ENCODE results near the gene UBE2F. TPM values are rescaled to one million over a fixed set of nuclear protein-coding genes. Genes with fewer than 3 reads are reported as not detected.
"Not testable (repeated sequence)": the region's sequence is repeated elsewhere in the genome, so short reads cannot be mapped to it uniquely, and the experiment has no call there.

UBE2F gene
- total RNA-seq, 1 donor from 2014 or later = 62.3 TPM

- TF ChIP-seq CTCF (IDR thresholded peaks at IDR 0.05; ENCODE audit: insufficient read depth, low read length, poor library complexity, severe bottlenecking) = no peak
- Histone ChIP-seq H3K27me3 (ENCODE audit: control insufficient read depth, insufficient read depth, low read length) (peaks cover 2% of the 10 kb centered on the region), H3K4me3 (ENCODE audit: low read depth, low read length) (no peak overlapping the region), H3K36me3 (ENCODE audit: control insufficient read depth, insufficient read depth, low read length) (no peaks in the 10 kb centered on the region)
- no peak for DNase-seq (ENCODE audit: low read depth)
Observed at GRCh38 chr2:237946423-237946822, 20.4 kb upstream of the UBE2F start.

DNA sequence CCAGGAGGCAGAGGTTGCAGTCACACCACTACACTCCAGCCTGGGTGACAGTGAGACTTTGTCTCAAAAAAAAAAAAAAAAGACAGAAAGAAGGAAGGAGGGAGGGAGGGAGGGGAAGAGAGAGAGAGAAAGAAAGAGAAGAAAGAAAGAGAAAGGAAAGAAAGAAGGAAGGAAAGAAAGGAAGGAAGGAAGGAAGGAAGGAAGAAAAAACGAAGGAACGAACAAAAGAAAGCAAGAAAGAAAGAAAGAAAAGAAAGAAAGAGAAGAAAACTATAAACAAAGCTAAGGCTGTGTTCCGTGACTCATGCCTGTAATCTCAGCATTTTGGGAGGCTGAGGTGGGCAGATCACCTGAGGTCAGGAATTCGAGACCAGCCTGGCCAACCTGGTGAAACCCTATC is 15.5 kb upstream of the UBE2F start:
- not testable (repeated sequence) for H3K36me3 ChIP-seq (ENCODE audit: control insufficient read depth, insufficient read depth, low read length); H3K4me3 ChIP-seq (ENCODE audit: low read depth, low read length); DNase-seq (ENCODE audit: low read depth)
- peaks cover 17% of the 10 kb centered on the region for H3K27me3 ChIP-seq (ENCODE audit: control insufficient read depth, insufficient read depth, low read length)

- no peaks in the 10 kb centered on the region for H3K36me3 ChIP-seq (ENCODE audit: control insufficient read depth, insufficient read depth, low read length)
- DNase-seq (ENCODE audit: low read depth) = no peak
- H3K27me3 ChIP-seq (ENCODE audit: control insufficient read depth, insufficient read depth, low read length) = peaks cover 22% of the 10 kb centered on the region
- no peak overlapping the region for H3K4me3 ChIP-seq (ENCODE audit: low read depth, low read length)
- no peak for TF ChIP-seq CTCF (IDR thresholded peaks at IDR 0.05; ENCODE audit: insufficient read depth, low read length, poor library complexity, severe bottlenecking)
Observed at GRCh38 chr2:237951878-237952277, 14.9 kb upstream of the UBE2F start.

DNA sequence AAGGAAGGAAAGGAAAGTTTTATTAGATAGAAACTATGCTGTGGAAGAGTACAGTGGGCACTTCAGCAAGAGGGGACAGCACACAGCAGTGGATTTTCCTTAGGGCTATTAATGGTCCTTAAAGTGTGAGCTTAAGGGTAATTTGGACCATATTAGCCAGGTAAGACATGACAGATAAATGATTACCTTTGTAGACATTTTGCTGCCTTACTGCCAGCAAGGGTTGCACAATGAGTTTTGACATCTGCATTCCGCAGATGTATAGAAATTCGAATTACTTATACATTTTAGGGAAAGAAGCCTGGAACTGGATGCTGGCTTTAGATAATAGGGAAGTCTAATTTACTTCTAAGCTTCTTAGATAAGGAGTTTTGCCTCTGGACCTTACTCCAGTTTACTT is 14.0 kb upstream of the UBE2F start:
- Histone ChIP-seq H3K4me3 (ENCODE audit: low read depth, low read length) (no peak overlapping the region), H3K36me3 (ENCODE audit: control insufficient read depth, insufficient read depth, low read length) (no peaks in the 10 kb centered on the region), H3K27me3 (ENCODE audit: control insufficient read depth, insufficient read depth, low read length) (peaks cover 21% of the 10 kb centered on the region)
- TF ChIP-seq CTCF (IDR thresholded peaks at IDR 0.05; ENCODE audit: insufficient read depth, low read length, poor library complexity, severe bottlenecking) = no peak
- DNase-seq (ENCODE audit: low read depth) = no peak

DNA sequence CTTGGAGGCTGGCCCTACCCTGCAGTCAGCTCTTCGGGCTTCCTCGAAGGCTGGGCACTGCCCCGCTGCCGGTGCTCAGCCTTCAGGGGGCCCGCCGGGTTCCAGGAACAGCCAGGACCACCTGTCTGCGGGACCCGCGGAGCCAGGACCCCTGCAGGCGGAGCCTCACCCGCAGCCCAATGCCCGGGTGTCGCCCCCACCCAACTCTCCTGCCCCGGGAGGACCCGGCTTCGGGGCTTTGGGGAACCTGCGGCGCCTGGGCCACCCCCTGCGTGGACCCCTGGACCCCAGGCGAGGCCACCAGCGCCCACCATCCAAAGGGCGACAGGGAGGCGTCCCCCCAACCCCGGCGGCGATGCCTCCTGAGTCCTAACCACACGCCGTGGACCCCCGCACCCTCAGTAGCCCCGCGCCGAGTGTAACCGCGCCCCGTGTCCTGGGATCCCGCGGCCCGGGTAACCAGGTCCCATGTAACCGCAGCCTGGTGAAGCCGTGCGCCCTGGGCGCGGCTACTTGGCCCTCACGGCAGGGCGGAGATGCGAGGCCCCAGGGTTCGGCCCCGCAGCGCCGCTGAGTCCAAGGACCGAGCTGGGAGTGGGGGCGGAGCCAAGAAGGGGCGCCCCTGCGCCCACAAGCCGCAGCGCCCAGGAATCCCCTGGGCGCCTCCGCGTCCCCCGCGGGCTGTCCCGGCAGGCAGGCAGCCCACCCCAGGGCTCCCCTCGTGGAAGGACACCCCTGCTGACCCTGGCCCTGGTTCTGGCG is 11.0 kb upstream of the UBE2F start:
- H3K36me3 ChIP-seq (ENCODE audit: control insufficient read depth, insufficient read depth, low read length) = no peaks in the 10 kb centered on the region
- DNase-seq (ENCODE audit: low read depth) = no peak
- H3K27me3 ChIP-seq (ENCODE audit: control insufficient read depth, insufficient read depth, low read length) = peaks cover 24% of the 10 kb centered on the region
- TF ChIP-seq CTCF (IDR thresholded peaks at IDR 0.05; ENCODE audit: insufficient read depth, low read length, poor library complexity, severe bottlenecking) = no peak
- H3K4me3 ChIP-seq (ENCODE audit: low read depth, low read length) = no peak overlapping the region

DNA sequence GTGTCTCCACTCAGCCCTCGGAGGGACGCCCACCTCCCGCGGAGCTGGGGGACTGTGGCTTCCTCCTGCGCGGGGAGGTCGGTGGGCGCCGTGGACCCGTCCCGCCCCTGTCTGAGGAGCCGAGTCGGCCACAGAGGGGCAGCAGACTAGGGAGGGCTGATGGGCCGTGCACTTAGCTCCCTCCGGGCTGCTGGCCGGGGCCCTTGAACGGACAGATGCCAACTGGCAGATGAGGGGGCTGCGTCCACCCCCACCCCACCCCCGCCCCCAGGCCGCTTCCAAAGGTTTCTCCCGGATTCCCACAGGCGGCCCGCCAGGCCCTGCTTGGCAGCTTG is 10.4 kb upstream of the UBE2F start:
- no peaks in the 10 kb centered on the region for H3K36me3 ChIP-seq (ENCODE audit: control insufficient read depth, insufficient read depth, low read length)
- H3K4me3 ChIP-seq (ENCODE audit: low read depth, low read length) = no peak overlapping the region
- no peak for DNase-seq (ENCODE audit: low read depth)
- peak; percentile 11 for TF ChIP-seq CTCF (IDR thresholded peaks at IDR 0.05; ENCODE audit: insufficient read depth, low read length, poor library complexity, severe bottlenecking)
- H3K27me3 ChIP-seq (ENCODE audit: control insufficient read depth, insufficient read depth, low read length) = peaks cover 24% of the 10 kb centered on the region
